GM19328 (cell line): Measurements from ENCODE around the gene SH3PXD2A.

ENCODE experiments used
- ATAC-seq: cut with Tn5 transposase; IDR thresholded peaks from one replicate; pipeline ENCODE4 v1.9.1; 2021; ENCODE audit warnings: mild to moderate bottlenecking, moderate library complexity; ENCODE audit not compliant: unreplicated experiment

The SH3PXD2A gene

GRCh38 chr10:103630156-103630555 is 225.2 kb downstream of the SH3PXD2A start:
- no peak for ATAC-seq

DNA sequence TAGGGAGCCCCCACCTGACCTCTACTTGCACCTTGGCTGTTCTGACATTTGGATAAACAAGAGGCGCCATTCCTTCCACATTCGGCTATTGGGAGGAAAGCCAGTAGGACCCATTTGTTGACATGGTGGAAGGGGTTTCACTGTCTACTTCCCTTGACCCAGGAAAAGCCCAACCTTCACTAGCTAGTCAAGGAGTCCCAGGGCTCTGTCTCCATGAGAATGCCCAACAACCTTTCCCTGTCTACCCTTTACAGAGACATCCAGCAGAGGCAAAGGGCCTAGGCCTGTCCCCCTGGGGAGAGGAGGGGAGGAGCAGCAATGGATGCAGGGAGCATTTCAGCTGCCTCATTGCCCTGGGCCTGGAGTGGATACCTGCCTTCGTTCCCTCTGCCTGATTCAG is 225.8 kb downstream of the SH3PXD2A start:
- ATAC-seq = no peak

- ATAC-seq = no peak
These were observed 227.5 kb downstream of the SH3PXD2A start for GRCh38 chr10:103627893-103628292.

GRCh38 chr10:103627111-103627892 is 228.1 kb downstream of the SH3PXD2A start:
- no peak for ATAC-seq

GRCh38 chr10:103626178-103626577 is 229.2 kb downstream of the SH3PXD2A start:
- no peak for ATAC-seq

- ATAC-seq = no peak
These were observed 232.3 kb downstream of the SH3PXD2A start for GRCh38 chr10:103622935-103623574.

DNA sequence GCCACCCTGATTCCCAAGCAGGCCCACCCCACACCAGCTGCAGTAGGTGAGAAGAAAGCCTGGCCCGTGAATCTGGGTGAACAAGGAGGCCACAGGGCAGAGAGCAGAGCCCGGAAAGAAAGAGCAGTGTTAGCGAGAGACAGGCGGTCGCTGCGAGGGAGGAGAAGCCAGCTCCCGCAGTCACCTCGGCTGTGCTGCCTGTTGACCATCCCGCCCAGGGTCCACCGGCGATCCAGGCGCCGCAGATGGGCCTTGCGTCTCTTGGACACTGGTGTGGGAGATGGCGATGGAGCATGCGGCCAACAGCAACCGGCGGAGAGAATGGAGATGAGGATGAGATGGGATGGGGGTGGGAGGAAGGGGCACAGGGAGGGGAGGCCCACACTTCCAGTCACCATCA is 233.1 kb downstream of the SH3PXD2A start:
- no peak for ATAC-seq

GRCh38 chr10:103621783-103622125 is 233.6 kb downstream of the SH3PXD2A start:
- ATAC-seq = no peak

DNA sequence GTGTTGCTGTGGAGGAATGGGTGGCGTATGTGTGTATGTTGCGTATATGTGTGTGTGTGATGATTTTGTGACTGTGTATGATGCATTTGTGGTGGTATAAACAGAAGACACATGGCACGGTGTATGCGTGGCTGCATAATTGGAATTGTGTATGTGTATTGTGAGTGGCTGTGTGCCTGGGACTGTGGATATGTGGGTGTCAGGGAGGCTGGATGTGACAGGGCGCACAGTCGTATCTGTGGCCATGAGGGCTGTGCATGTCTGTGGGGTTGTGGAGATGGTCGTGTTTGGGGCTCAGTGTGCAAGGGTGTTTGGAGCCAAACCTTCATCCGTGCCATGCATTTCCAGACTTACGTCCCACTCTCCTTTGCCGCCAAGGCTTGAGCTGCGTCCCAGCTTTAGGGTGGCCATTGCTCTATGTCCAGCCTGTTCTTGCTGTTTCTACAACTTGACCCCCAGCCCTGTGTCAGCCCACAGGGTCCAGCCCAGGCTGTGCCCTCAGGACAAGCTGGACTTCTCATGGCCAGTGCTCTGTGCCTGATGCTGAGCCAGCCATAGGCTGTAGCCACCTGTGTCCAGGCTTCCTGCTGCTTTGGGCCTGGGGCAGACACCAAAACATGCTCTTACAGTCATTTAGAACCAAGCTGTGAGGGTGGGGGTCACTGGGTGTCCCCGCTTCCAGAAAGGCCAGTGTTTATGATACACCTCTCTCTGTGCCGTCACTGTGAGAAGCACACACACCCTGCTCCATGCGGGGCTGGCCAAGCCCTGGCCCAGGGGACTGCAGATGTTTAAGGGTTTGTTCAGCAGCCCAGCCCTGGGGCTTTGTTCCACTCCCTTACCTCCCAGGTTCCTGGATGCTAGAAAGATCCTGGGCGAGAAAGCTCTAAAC is 234.2 kb downstream of the SH3PXD2A start:
- no peak for ATAC-seq

DNA sequence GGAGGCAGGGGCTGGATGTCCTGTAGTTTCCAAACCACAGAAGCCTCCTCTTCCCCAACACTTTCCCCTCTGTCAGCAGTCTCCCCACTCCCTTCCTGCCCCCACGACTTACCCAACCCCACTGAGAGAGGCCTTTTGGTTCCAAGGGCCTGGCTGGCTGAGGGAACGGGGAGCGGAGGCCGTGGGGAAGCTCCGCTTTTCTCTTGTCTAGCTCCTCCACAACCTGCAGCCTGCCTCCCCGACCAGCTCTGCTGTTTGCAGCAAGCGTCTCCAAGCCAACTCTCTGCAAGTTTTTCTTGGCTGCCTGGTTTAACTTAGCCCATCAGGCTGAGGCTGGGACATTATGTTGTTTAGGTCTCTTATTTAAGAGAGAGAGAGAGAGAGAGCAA is 235.0 kb downstream of the SH3PXD2A start:
- no peak for ATAC-seq

DNA sequence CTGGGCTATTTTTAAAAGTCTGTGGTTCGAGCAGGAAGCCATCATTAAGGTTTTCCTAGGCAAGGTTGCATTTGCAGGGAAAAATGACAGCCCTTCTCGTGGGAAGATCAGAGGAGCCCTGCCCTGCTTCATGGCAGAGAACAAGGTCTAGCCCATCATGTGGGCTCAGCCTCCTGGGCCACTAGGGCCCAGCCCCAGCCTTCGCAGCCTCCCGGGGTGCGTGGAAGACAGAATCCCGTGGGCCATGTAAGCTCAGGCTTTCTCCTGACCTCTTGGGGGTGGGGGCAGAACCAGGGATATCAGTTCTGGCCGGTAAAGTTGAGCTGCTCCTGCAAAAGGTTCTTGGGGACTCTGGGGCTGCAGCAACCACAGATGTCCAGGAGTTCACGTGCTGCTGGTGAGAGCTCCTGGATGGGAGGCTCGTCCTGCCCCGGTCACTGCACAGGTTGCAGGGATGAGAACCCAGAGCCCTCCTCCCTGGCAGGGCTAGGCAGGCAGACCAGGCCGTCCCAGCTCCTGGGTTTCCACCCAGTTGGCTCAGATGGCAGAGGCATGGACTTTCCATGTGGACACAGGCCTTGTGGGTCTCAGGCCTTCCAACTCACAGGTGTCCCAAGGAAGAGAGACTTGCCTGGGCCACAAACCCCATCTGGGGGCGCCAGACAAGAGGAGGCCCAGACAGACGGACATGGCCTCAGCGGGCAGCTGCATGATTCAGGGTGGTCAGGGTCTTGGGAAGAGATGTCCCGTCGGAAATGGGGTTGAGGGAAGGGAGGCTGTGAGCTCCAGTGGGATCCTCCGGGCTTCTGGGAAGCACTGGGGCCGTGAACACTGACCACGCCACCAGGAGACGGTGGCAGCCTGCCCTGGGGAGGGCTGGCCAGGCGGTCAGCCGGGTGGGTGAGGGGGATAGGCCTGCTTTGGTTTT is 235.7 kb downstream of the SH3PXD2A start:
- no peak for ATAC-seq

GRCh38 chr10:103618575-103619423 is 236.6 kb downstream of the SH3PXD2A start:
- ATAC-seq = no peak

GRCh38 chr10:103617602-103618385 is 237.6 kb downstream of the SH3PXD2A start:
- no peak for ATAC-seq

GRCh38 chr10:103616705-103617601 is 238.4 kb downstream of the SH3PXD2A start:
- ATAC-seq = no peak

- ATAC-seq = no peak
These were observed 240.8 kb downstream of the SH3PXD2A start for GRCh38 chr10:103614306-103615158.

- no peak for ATAC-seq
These were observed 241.8 kb downstream of the SH3PXD2A start for GRCh38 chr10:103613616-103614015.
